Motor neuron (in vitro differentiated cells): Measurements from ENCODE around the gene SNAPC4. TPM values are rescaled to one million over a fixed set of nuclear protein-coding genes. Genes with fewer than 3 reads are reported as not detected.

Experiments
- ATAC-seq, 8 experiments: fragments of 200-7000 bp; cut with Tn5 transposase; replicated peaks in 6 of 8; 2 replicates each; pipeline ENCODE4 v1.8.0; 2021; ENCODE audit warnings: mild to moderate bottlenecking in 8 of 8, moderate library complexity in 8 of 8
- H3K27ac ChIP-seq, 2 donors: fragments of 250-450 bp; sonication (Bioruptor Pico); 2 replicates each; pipeline ENCODE4 v1.9.0; 2021; ENCODE audit warnings: antibody characterized with exemption in 2 of 2, mild to moderate bottlenecking in 2 of 2, moderate library complexity in 1 of 2
- H3K4me1 ChIP-seq, 2 donors: fragments of 250-450 bp; sonication (Bioruptor Pico); replicated peaks in 1 of 2; 2 replicates each; pipeline ENCODE4 v1.6.1; 2021; ENCODE audit warnings: antibody characterized with exemption in 2 of 2, mild to moderate bottlenecking in 2 of 2, moderate library complexity in 1 of 2
- H3K4me3 ChIP-seq, 5 donors: fragments of 250-450 bp; sonication (Bioruptor Pico); 2 replicates each; pipeline ENCODE4 v1.9.0; 2021; ENCODE audit warnings: antibody characterized with exemption in 5 of 5, mild to moderate bottlenecking in 5 of 5, moderate library complexity in 4 of 5
- WGBS, 10 experiments: fragments of 450-650 bp; shearing (Covaris generic); methylation state at CpG; one replicate each; pipeline ENCODE4 v1.0.0; 2022; 5-methylcytosine and 5-hydroxymethylcytosine counted together
- in situ Hi-C, 9 experiments: fragments of 400-800 bp; cut with MboI; loops; one replicate each; pipeline ENCODE4 v1.15.0; 2021; ENCODE audit warnings: low sequenced_read_pairs in 9 of 9, low pct_unique_long_range_greater_than_20kb in 2 of 9; ENCODE audit not compliant: unreplicated experiment in 9 of 9
- total RNA-seq, 8 experiments: library from RNA; unstranded; fragments of 300-600 nt; gene quantifications; 2 replicates each; pipeline versions ENCODE4 v1.2.3 to v1.2.4, GENCODE V29; 2022

The SNAPC4 gene, protein sequence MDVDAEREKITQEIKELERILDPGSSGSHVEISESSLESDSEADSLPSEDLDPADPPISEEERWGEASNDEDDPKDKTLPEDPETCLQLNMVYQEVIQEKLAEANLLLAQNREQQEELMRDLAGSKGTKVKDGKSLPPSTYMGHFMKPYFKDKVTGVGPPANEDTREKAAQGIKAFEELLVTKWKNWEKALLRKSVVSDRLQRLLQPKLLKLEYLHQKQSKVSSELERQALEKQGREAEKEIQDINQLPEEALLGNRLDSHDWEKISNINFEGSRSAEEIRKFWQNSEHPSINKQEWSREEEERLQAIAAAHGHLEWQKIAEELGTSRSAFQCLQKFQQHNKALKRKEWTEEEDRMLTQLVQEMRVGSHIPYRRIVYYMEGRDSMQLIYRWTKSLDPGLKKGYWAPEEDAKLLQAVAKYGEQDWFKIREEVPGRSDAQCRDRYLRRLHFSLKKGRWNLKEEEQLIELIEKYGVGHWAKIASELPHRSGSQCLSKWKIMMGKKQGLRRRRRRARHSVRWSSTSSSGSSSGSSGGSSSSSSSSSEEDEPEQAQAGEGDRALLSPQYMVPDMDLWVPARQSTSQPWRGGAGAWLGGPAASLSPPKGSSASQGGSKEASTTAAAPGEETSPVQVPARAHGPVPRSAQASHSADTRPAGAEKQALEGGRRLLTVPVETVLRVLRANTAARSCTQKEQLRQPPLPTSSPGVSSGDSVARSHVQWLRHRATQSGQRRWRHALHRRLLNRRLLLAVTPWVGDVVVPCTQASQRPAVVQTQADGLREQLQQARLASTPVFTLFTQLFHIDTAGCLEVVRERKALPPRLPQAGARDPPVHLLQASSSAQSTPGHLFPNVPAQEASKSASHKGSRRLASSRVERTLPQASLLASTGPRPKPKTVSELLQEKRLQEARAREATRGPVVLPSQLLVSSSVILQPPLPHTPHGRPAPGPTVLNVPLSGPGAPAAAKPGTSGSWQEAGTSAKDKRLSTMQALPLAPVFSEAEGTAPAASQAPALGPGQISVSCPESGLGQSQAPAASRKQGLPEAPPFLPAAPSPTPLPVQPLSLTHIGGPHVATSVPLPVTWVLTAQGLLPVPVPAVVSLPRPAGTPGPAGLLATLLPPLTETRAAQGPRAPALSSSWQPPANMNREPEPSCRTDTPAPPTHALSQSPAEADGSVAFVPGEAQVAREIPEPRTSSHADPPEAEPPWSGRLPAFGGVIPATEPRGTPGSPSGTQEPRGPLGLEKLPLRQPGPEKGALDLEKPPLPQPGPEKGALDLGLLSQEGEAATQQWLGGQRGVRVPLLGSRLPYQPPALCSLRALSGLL (N-terminal part only)
- 10 to 100 TPM in 2 of 8 experiments, 1 to 10 TPM in 6; 4.0 to 14.1 (median 7.3) TPM for total RNA-seq

DNA sequence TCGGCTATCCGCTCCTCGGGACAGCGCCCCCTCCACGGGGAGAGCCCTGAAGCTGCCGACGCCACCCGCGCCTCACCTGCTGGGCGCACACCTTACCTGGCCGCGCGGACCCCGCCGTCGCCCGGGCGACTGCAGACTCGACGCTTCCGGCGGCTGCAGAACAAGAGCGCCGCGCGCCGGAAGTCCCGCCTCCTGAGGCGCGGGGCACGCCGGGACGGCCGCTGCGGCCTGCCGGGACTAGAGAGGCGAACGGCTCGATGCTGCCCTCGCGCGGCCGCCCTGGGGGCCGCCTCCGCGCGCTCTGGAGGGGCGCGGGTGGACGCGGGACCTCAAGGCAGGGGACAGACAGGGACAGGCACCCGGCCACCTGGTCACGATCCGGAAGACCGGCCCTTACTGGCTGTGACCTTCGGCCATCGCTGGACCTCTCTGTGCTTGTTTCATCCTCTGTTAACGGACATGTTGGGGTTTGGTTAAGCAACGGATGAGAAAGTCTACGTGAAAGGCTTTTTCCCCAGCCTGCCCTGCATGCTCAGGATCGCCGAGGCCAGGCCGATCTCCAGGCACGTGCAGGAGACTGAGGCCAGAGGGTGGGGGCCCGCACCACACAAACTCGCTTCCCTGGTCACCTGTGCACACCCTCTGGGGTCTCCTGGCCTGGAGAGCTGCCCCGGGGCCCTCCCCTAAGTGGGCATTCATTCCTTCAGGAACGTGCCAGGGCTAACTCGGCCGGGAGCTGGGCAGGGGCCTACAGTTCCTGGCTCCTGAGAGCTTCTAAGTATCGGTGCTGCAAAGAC lies at the start of gene SNAPC4:
Gene SNAPC4 (minus strand): TSS at position 133 of the 797 bp plus-strand sequence. CDS start 1,742 bp downstream, outside the sequence.
- peak; percentile 75 to 95 (median 90) for ATAC-seq
- in situ Hi-C loops, result no loop called here
- WGBS, 10 experiments, result 0 to 30% (median 7%) methylated on average over 1 to 16 of the region's 71 CpGs; no CpG with 5 or more reads in 3 of the 10 experiments
- Histone ChIP-seq H3K4me3 (peak within 1 kb of the TSS; percentile 70 to 96 (median 95)), H3K27ac (peak within 1 kb of the TSS; percentile 62 to 78), H3K4me1 (peaks cover 11 to 15% of the 10 kb centered on the region in 2 donors)

DNA sequence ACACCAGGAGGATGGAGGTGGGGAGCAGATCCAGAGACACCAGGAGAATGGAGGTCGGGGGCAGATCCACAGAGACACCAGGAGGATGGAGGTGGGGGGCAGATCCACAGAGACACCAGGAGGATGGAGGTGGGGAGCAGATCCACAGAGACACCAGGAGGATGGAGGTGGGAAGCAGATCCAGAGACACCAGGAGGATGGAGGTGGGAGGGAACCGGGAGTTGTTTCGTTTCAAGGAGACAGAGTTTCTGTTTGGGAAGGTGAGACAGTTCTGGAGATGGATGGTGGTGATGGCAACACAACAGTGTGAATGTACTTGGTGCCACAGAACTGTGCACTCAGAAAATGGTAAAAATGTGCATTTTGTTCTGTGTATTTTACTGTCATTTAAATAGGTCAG lies 48.7 kb upstream of the SNAPC4 start:
- in situ Hi-C loops, result no loop called here
- Histone ChIP-seq H3K4me3 (no peak overlapping the region), H3K4me1 (no peaks in the 10 kb centered on the region), H3K27ac (no peak overlapping the region)
- 20 to 100% (median 93%) methylated on average over 1 to 2 of the region's 3 CpGs; no CpG with 5 or more reads in 5 of the 10 experiments for WGBS, 10 experiments
- ATAC-seq, result no peak

DNA sequence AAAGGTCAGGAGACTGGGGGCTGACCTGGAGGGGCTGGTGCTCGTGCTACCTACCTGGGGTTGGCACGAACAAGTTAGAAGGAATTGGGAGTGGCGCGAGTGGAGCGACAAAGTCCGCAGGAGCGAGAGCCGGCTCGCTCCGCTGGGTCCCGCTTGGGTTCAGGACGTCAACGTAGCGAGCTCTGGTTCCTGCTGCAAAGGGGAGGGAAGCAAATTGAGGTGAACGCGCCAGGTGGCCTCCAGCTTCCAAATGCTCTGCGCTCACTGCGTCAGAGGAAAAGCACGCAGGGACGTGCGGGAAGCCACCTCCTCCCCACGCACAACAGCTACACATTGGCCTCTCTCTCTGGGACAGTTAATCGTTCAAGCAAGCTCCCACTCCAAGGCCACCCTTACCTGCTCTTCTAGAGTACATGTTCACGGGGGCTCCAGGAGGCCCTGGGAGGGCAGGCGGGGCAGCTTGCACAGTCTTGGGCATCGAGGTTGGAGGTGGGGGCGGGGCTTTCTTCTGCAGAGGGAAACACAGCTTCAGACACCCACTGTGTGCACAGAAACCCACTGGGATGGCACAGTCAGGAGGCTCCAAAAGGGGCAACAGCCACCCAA lies 47.3 kb upstream of the SNAPC4 start:
- H3K27ac ChIP-seq, result no peak overlapping the region
- no peak overlapping the region for H3K4me3 ChIP-seq
- H3K4me1 ChIP-seq, result no peaks in the 10 kb centered on the region
- no peak for ATAC-seq
- in situ Hi-C loops, result no loop called here
- WGBS, 10 experiments, result 80 to 100% (median 91%) methylated on average over 4 to 15 of the region's 27 CpGs; no CpG with 5 or more reads in 5 of the 10 experiments

DNA sequence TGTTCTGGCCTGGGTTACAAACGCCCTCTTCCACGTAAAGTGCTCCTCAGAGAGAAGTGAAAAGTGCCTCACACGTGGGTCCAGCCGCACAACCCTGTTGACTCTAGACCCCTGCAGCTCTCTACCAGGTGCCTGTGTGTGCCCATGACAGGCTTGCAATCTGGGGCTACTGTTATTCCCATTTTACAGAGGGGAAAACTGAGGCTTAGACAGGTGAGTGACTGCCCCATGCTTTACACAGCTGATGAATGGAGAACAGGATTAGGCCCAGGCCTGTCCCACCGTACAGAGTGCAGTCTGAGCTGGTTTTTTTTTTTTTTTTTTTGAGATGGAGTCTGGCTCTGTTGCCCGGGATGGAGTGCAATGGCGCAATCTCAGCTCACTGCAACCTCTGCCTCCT lies 45.8 kb upstream of the SNAPC4 start:
- in situ Hi-C loops, result no loop called here
- ATAC-seq, result no peak
- Histone ChIP-seq H3K4me1 (no peaks in the 10 kb centered on the region), H3K4me3 (no peak overlapping the region), H3K27ac (no peak overlapping the region)
- 80 to 100% (median 98%) methylated on average over 1 to 6 of the region's 7 CpGs; no CpG with 5 or more reads in 2 of the 10 experiments for WGBS, 10 experiments

DNA sequence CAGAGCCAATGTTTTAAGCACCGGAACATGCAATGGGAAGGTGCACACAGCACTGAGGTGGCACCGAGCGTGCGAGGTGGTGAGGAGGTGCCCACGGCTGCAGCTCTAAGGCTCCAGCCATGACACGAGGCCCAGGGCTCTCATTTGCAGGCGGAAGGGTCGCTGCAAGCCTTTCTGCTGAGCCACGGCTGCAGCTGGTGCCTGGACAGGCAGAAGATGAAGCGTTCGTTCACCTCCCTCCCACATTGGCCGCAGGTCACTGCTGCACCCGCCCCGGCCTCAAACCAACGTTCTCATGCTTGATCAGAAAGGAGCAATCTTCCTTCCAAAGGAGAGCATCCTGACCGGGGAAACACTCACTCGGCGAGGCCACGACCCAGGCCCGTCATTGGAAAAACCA lies 44.1 kb upstream of the SNAPC4 start:
- Histone ChIP-seq H3K27ac (no peak overlapping the region), H3K4me1 (peaks cover 3 to 9% of the 10 kb centered on the region in 2 donors), H3K4me3 (no peak overlapping the region)
- 62 to 100% (median 96%) methylated on average over 1 to 9 of the region's 20 CpGs; no CpG with 5 or more reads in 4 of the 10 experiments for WGBS, 10 experiments
- ATAC-seq, result no peak
- in situ Hi-C loops, result no loop called here

DNA sequence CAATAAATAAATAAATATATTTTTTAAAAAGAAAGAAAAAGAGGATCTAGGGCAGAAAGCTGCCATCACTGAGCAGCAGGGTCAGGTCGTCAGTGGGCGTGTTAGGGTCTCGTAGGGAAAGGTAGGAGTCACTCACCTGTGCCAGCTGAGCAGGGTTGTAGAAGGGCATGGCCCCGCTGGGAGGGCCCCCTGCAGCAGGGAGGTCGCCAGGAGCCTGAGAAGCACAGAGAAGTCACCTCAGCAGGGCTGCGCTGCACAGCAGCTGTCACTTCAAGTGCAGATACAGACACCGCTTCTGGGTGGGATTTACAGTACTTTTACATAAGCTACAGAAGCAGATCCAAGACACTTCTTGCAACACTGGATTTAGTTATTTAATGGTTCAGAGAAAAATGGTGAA lies 43.7 kb upstream of the SNAPC4 start:
- 80 to 100% (median 87%) methylated on average over 1 to 6 of the region's 7 CpGs; no CpG with 5 or more reads in 4 of the 10 experiments for WGBS, 10 experiments
- peaks cover 3 to 9% of the 10 kb centered on the region in 2 donors for H3K4me1 ChIP-seq

DNA sequence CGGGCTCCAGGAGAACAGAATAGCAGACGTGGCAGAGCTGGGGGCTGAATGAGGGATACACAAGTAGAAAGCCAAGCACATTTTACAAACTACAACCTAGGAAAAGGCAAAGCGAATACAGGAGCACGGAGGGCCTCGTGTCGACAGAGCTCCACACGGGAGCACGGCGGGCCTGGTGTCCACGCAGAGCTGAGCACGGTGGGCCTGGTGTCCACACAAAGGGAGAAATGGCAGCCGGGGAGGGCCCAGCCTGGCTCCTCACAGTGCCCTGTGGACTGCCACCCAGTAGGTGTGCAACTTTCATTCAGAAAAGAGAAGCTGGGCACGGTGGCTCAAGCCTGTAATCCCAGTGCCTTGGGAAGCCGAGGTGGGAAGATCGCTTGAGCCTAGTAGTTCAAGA lies 43.1 kb upstream of the SNAPC4 start:
- in situ Hi-C loops, result no loop called here
- peaks cover 3 to 10% of the 10 kb centered on the region in 2 donors for H3K4me1 ChIP-seq
- 50 to 100% (median 92%) methylated on average over 1 to 7 of the region's 15 CpGs; no CpG with 5 or more reads in 6 of the 10 experiments for WGBS, 10 experiments
- H3K27ac ChIP-seq, result no peak overlapping the region
- H3K4me3 ChIP-seq, result no peak overlapping the region
- ATAC-seq, result no peak

More for the DNA sequence above, 43.7 kb upstream of the SNAPC4 start:
- Histone ChIP-seq H3K27ac (no peak overlapping the region), H3K4me3 (no peak overlapping the region)
- in situ Hi-C loops, result no loop called here
- no peak for ATAC-seq

DNA sequence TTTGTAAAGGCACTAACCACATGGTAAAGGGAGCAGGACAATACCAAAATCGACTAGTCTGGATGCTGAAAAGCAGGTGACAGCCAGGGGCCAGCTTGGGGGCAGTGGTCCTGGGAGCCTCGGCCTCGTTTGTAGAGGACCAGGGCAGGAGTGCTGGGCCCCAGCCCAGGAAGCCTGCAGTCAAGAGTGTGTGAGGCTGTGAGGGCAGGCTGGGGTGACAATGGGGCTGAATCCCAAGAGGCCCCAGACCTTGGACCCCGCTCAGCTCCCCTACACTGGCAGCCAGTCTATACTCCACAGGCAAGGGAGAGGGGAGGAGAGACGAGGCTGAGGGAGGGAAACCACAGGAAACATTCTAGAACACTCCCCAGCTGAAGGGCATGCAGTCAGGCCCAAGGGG lies 42.3 kb upstream of the SNAPC4 start:
- Histone ChIP-seq H3K4me1 (peaks cover 11 to 19% of the 10 kb centered on the region in 2 donors), H3K4me3 (no peak overlapping the region), H3K27ac (no peak overlapping the region)
- no peak for ATAC-seq
- in situ Hi-C loops, result no loop called here
- WGBS, 10 experiments, result 58 to 90% (median 80%) methylated on average over 1 to 2 of the region's 5 CpGs; no CpG with 5 or more reads in 5 of the 10 experiments

DNA sequence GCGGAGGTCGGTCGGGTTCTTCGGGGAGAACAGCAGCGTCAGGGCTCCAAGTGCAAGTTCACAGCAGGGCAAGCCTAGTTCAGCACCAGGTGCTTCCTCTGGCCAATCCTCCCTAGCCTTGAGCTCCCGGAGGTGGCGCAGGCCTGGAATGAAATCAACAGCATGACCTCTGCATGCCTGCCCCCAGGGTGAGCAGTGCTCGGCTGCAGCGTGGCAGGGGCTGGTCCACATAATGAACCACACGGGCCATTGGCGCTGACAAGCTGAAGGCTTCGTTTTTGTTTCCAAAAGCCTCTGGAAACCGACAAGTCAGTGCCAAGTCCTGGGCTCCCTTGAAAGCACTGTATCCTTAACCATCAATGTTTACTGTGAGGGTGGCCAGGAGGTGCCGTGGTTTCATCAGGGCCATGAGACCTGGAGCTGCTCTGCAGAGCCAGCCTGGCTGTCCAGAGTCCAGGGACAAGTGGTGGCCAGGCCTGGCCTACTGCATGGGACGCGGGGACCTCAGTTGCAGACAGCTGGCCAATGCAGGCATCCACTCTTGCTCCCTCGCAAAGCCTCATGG lies 41.8 kb upstream of the SNAPC4 start:
- Histone ChIP-seq H3K27ac (no peak overlapping the region), H3K4me3 (no peak overlapping the region), H3K4me1 (peaks cover 16 to 23% of the 10 kb centered on the region in 2 donors)
- in situ Hi-C loops, result no loop called here
- ATAC-seq, result no peak
- 71 to 100% (median 94%) methylated on average over 2 to 8 of the region's 17 CpGs; no CpG with 5 or more reads in 5 of the 10 experiments for WGBS, 10 experiments

DNA sequence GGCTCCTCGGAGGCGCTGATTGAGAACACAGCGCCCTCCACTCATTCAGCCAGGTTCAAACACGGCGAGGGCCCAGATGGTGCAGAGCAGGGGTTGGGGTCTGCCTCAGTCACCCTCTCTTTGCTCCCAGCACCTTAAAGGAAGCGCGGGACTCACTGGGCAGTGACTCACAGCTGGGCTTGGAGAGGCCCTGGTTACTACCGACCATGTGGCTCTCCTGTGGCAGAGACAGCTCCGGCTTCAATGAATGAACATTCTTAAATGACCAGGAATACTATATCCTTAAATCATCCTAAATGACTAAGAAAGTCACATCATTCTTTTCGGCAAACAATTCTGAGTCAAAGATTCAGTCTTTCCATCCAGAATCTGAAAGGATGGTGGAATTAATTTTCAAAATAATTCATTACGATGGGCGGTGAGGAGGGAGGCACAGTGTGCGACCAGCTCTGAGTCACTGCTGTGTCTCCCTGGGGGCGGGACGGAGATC lies 41.3 kb upstream of the SNAPC4 start:
- ATAC-seq, result no peak
- in situ Hi-C loops, result no loop called here
- Histone ChIP-seq H3K27ac (no peak overlapping the region), H3K4me1 (peaks cover 20 to 23% of the 10 kb centered on the region in 2 donors), H3K4me3 (no peak overlapping the region)
- 62 to 100% (median 82%) methylated on average over 1 to 5 of the region's 15 CpGs; no CpG with 5 or more reads in 2 of the 10 experiments for WGBS, 10 experiments
